HEK293 (cell line): Measurements from ENCODE around the gene ZDHHC11.

Experiments
- CTCF ChIA-PET: fragments of 350-600 bp; formaldehyde crosslinking; extraction: SDS; loops from one replicate; lab custom pipeline; 2021; ENCODE audit warnings: antibody characterized with exemption; lab: Yijun Ruan, JAX
- POLR2A ChIA-PET: fragments of 300-600 bp; formaldehyde crosslinking; extraction: SDS; loops from one replicate; lab custom pipeline; 2020; ENCODE audit warnings: antibody characterized with exemption, inconsistent platforms; lab: Yijun Ruan, JAX
- H3K27ac ChIP-seq: fragments of 200-500 bp; sonication (Bioruptor generic); 2 replicates; pipeline ENCODE4 v1.5.1; 2014; ENCODE audit warnings: low read depth, low read length, control low read depth, inconsistent platforms; ENCODE audit errors: extremely low read depth
- H3K36me3 ChIP-seq, 2 experiments: fragments of 200-500 bp in 1 of 2; sonication (Bioruptor generic) in 1 of 2; 1 replicate in 1 of 2; 2 replicates in 1 of 2; pipeline ENCODE4 v1.5.1; 2014 to 2017; ENCODE audit warnings: inconsistent platforms in 2 of 2, low read length in 2 of 2; ENCODE audit not compliant: control insufficient read depth in 2 of 2, insufficient read depth in 1 of 2
- H3K4me1 ChIP-seq: fragments of 200-500 bp; sonication (Bioruptor generic); 2 replicates; pipeline ENCODE4 v1.5.1; 2014; ENCODE audit warnings: mild to moderate bottlenecking, low read length, inconsistent platforms; ENCODE audit not compliant: control insufficient read depth, insufficient read depth
- H3K4me3 ChIP-seq: 2 replicates; pipeline ENCODE4 v1.5.1; 2011; ENCODE audit warnings: low read depth, mild to moderate bottlenecking, control low read depth, low read length, moderate library complexity
- H3K9me3 ChIP-seq: fragments of 200-500 bp; sonication (Bioruptor generic); 2 replicates; pipeline ENCODE4 v1.5.1; 2014; ENCODE audit warnings: low read depth, low read length, inconsistent platforms; ENCODE audit not compliant: control insufficient read depth, insufficient read depth
- CTCF ChIP-seq: fragments of 450-650 bp; formaldehyde crosslinking; IDR thresholded peaks from 2 replicates; pipeline ENCODE4 v1.5.1; 2016; ENCODE audit warnings: missing biosample characterization, missing genetic modification characterization
- KLF10 ChIP-seq: fragments of 450-650 bp; IDR thresholded peaks from 2 replicates; pipeline ENCODE4 v1.5.1; 2018; ENCODE audit warnings: missing biosample characterization, mild to moderate bottlenecking, missing genetic modification characterization
- REST ChIP-seq: fragments of 450-650 bp; formaldehyde crosslinking; IDR thresholded peaks from 2 replicates; pipeline ENCODE4 v1.5.1; 2016; ENCODE audit warnings: missing biosample characterization, missing genetic modification characterization
- SCRT2 ChIP-seq: fragments of 450-650 bp; formaldehyde crosslinking; IDR thresholded peaks from 2 replicates; pipeline ENCODE4 v1.5.1; 2016; ENCODE audit warnings: missing biosample characterization, missing genetic modification characterization
- SP2 ChIP-seq: fragments of 450-650 bp; formaldehyde crosslinking; IDR thresholded peaks from 2 replicates; pipeline ENCODE4 v1.5.1; 2016; ENCODE audit warnings: missing biosample characterization, missing genetic modification characterization
- ZBTB7A ChIP-seq: fragments of 450-650 bp; formaldehyde crosslinking; IDR thresholded peaks from 2 replicates; pipeline ENCODE4 v1.5.1; 2016; ENCODE audit warnings: low read depth, missing biosample characterization, missing genetic modification characterization
- ZFP3 ChIP-seq: fragments of 450-650 bp; formaldehyde crosslinking; IDR thresholded peaks from 2 replicates; pipeline ENCODE4 v1.5.1; 2016; ENCODE audit warnings: low read depth, missing biosample characterization, missing genetic modification characterization
- ZNF132 ChIP-seq: fragments of 450-650 bp; formaldehyde crosslinking; IDR thresholded peaks from 2 replicates; pipeline ENCODE4 v1.5.1; 2017; ENCODE audit warnings: missing biosample characterization, missing genetic modification characterization, borderline replicate concordance
- ZNF223 ChIP-seq: fragments of 450-650 bp; formaldehyde crosslinking; IDR thresholded peaks from 2 replicates; pipeline ENCODE4 v1.5.1; 2016; ENCODE audit warnings: missing biosample characterization, missing genetic modification characterization
- ZNF239 ChIP-seq: fragments of 450-650 bp; formaldehyde crosslinking; IDR thresholded peaks from 2 replicates; pipeline ENCODE4 v1.5.1; 2016; ENCODE audit warnings: missing biosample characterization, missing genetic modification characterization
- ZNF26 ChIP-seq: fragments of 450-650 bp; formaldehyde crosslinking; IDR thresholded peaks from 2 replicates; pipeline ENCODE4 v1.5.1; 2016; ENCODE audit warnings: missing biosample characterization, missing genetic modification characterization
- ZNF274 ChIP-seq, 2 experiments: fragments of 200-500 bp in 1 of 2; fragments of 450-650 bp in 1 of 2; sonication (Bioruptor generic) in 1 of 2; formaldehyde crosslinking in 1 of 2; IDR thresholded peaks; 2 replicates each; pipeline versions ENCODE4 v1.5.1 to v1.6.1; 2014 to 2016; ENCODE audit warnings: borderline replicate concordance in 1 of 2, inconsistent platforms in 1 of 2, low read length in 1 of 2, missing biosample characterization in 1 of 2, missing genetic modification characterization in 1 of 2
- ZNF366 ChIP-seq: fragments of 450-650 bp; formaldehyde crosslinking; conservative IDR thresholded peaks from 2 replicates; pipeline ENCODE4 v1.5.1; 2016; ENCODE audit warnings: missing biosample characterization, missing genetic modification characterization
- ZNF394 ChIP-seq: fragments of 450-650 bp; formaldehyde crosslinking; IDR thresholded peaks from 2 replicates; pipeline ENCODE4 v1.5.1; 2016; ENCODE audit warnings: missing biosample characterization, missing genetic modification characterization, mild to moderate bottlenecking, moderate library complexity, borderline replicate concordance
- ZNF510 ChIP-seq: fragments of 450-650 bp; formaldehyde crosslinking; IDR thresholded peaks from 2 replicates; pipeline ENCODE4 v1.5.1; 2018; ENCODE audit warnings: mild to moderate bottlenecking, missing genetic modification characterization, missing biosample characterization; ENCODE audit not compliant: insufficient replicate concordance
- ZNF530 ChIP-seq: fragments of 450-650 bp; formaldehyde crosslinking; IDR thresholded peaks from 2 replicates; pipeline ENCODE4 v1.5.1; 2016; ENCODE audit warnings: low read depth, missing biosample characterization, missing genetic modification characterization
- ZNF571 ChIP-seq: fragments of 450-650 bp; formaldehyde crosslinking; IDR thresholded peaks from 2 replicates; pipeline ENCODE4 v1.5.0; 2017; ENCODE audit warnings: missing biosample characterization, missing genetic modification characterization
- ZNF629 ChIP-seq: fragments of 450-650 bp; formaldehyde crosslinking; IDR thresholded peaks from 2 replicates; pipeline ENCODE4 v1.5.1; 2017; ENCODE audit warnings: missing biosample characterization, missing genetic modification characterization
- ZNF747 ChIP-seq: fragments of 450-650 bp; formaldehyde crosslinking; IDR thresholded peaks from 2 replicates; pipeline ENCODE4 v1.5.1; 2016; ENCODE audit warnings: missing biosample characterization, missing genetic modification characterization
- ZNF791 ChIP-seq: fragments of 450-650 bp; formaldehyde crosslinking; IDR thresholded peaks from 2 replicates; pipeline ENCODE4 v1.5.1; 2016; ENCODE audit warnings: missing biosample characterization, missing genetic modification characterization
- ZSCAN30 ChIP-seq: fragments of 450-650 bp; IDR thresholded peaks from 2 replicates; pipeline ENCODE4 v1.5.1; 2018; ENCODE audit warnings: missing biosample characterization, mild to moderate bottlenecking, missing genetic modification characterization, moderate library complexity
- ZSCAN5A ChIP-seq: fragments of 450-650 bp; formaldehyde crosslinking; IDR thresholded peaks from 2 replicates; pipeline ENCODE4 v1.5.1; 2016; ENCODE audit warnings: missing biosample characterization, missing genetic modification characterization

ZDHHC11 gene

GRCh38 chr5:859391-859790, 8.6 kb upstream of the ZDHHC11 start (continued):
- TF ChIP-seq ZNF747 (no peak), ZNF629 (tag by site-specific recombination) (no peak), REST (tag by site-specific recombination) (no peak), KLF10 (tag by site-specific recombination) (no peak), ZSCAN30 (no peak), ZNF791 (tag by site-specific recombination) (no peak), ZNF366 (tag by site-specific recombination) (no peak)

GRCh38 chr5:858726-859125, 7.9 kb upstream of the ZDHHC11 start:
- Histone ChIP-seq H3K36me3 (peaks cover 0 to 24% of the 10 kb centered on the region in 2 experiments; a peak in 2 of 3 replicates), H3K9me3 (no peaks in the 10 kb centered on the region), H3K4me3 (no peak overlapping the region), H3K4me1 (no peaks in the 10 kb centered on the region), H3K27ac (no peak overlapping the region)
- CTCF ChIA-PET = no interaction called here
- POLR2A ChIA-PET = no interaction called here
- no peak for TF ChIP-seq ZNF132 (tag by site-specific recombination)
- TF ChIP-seq ZNF223 (tag by site-specific recombination) = no peak
- no peak for TF ChIP-seq SCRT2 (tag by site-specific recombination)
- no peak for TF ChIP-seq ZNF239 (tag by site-specific recombination)

GRCh38 chr5:856531-857425, 6.0 kb upstream of the ZDHHC11 start:
- POLR2A ChIA-PET = no interaction called here
- Histone ChIP-seq H3K36me3 (peaks cover 0 to 8% of the 10 kb centered on the region in 2 experiments; a peak in 2 of 3 replicates), H3K4me3 (no peak overlapping the region), H3K27ac (no peak overlapping the region), H3K4me1 (no peaks in the 10 kb centered on the region), H3K9me3 (no peaks in the 10 kb centered on the region)
- CTCF ChIA-PET = no interaction called here
- TF ChIP-seq ZSCAN5A = 0 out of 2 replicates have a peak, but pooled peaks have one; percentile 26
- 0 out of 2 replicates have a peak, but pooled peaks have one; percentile 6 for TF ChIP-seq ZNF571 (tag by site-specific recombination)
- no peak for TF ChIP-seq CTCF
- TF ChIP-seq ZNF223 (tag by site-specific recombination) = no peak
- no peak for TF ChIP-seq ZNF747
- TF ChIP-seq SP2 (tag by site-specific recombination) = no peak
- TF ChIP-seq ZFP3 (tag by site-specific recombination) = no peak
- no peak for TF ChIP-seq ZNF26 (tag by site-specific recombination)
- TF ChIP-seq ZBTB7A (tag by site-specific recombination) = peak; percentile 40; the same call in 1 of the 2 replicates
- no peak for TF ChIP-seq ZNF394
- TF ChIP-seq ZNF530 = no peak
- TF ChIP-seq ZNF510 (tag by site-specific recombination) = no peak
- no peak for TF ChIP-seq ZNF274 (IDR thresholded peaks at IDR 0.05; ENCODE audit: low read length)
- TF ChIP-seq ZNF274 (tag by site-specific recombination; IDR thresholded peaks at IDR 0.05; ENCODE audit: borderline replicate concordance) = 0 out of 2 replicates have a peak, but pooled peaks have one; percentile 13
